HTERT RPE-1 (cell line): Measurements from ENCODE around the gene ZCWPW2.

Source experiments
- in situ Hi-C: fragments of 300-500 bp; cut with MboI; formaldehyde crosslinking; loops from 4 replicates; pipeline ENCODE4 v1.14.3; 2020; ENCODE audit warnings: low sequenced_read_pairs

The ZCWPW2 gene

DNA sequence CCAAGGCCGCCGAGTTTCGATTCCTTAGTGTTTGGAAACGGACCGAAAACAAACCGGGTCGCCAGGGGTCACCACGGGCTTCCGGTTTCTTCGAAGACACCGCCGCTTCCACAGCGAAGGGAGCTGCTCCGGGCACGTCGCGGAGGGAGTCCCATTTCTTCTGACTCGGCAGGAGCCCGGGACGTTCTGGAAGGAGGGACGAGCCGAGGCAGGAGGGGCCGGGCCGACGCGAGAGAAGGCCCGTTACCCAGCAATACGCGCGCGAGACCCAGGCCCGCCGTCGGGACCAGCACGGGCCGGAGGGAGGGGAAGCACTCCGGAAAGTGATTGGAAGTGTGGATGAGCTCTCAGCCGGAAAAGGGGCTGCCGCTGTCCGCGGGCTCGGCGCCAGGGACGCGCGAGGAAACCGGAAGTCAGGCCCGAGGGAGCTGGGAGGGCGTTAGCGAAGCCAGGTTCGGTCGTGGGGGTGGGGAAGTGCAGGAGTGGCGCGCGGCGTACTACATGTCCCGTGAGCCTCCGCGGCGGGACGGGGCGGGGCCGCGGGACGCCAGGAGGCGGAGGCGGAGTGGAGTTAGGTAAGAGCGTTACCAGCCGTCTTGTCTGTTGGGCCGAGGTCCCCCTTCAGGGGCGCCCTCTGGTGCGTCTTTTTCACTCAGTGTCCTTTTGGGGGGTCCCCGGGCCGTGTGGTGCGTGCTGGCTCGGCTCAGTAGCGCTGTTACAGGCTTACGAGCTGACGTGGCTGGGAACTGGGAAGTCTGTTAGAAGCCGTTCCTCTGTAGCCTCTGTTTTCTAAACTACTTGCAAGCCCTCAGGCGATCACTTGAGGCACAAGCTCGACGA, at the start of gene ZCWPW2, which contains the start of gene AZI2:
TSS of gene ZCWPW2 (plus strand) at position 93 of the 840 bp plus-strand sequence. CDS start 64,348 bp downstream, outside the sequence.
TSS of gene AZI2 (minus strand) at position 196 of the 840 bp plus-strand sequence. CDS start 8,207 bp downstream, outside the sequence.
- in situ Hi-C loops = no loop called here

DNA sequence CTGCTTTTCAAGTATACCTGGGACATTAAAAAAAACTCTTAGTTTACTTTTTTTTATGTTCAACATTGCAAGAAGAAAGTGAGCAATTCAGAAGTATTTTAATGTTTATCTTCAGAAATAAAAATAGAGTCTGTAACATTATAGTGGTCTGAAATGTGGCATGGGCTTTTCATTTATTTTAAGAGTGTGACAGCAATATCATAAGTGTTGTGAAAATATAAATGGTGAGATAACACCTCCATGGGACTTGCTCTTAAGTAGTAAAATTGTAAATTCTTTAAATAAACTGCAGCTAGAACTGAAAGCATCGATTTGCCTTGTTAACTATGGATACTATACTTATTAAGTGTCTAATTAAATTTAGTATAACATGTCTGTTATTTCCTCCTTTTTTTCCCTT, 48.8 kb upstream of the ZCWPW2 start:
- in situ Hi-C loops = loop anchor here (25.0 kb wide), 1 partner anchor 587 kb away; the partner anchor contains the start of gene EOMES

DNA sequence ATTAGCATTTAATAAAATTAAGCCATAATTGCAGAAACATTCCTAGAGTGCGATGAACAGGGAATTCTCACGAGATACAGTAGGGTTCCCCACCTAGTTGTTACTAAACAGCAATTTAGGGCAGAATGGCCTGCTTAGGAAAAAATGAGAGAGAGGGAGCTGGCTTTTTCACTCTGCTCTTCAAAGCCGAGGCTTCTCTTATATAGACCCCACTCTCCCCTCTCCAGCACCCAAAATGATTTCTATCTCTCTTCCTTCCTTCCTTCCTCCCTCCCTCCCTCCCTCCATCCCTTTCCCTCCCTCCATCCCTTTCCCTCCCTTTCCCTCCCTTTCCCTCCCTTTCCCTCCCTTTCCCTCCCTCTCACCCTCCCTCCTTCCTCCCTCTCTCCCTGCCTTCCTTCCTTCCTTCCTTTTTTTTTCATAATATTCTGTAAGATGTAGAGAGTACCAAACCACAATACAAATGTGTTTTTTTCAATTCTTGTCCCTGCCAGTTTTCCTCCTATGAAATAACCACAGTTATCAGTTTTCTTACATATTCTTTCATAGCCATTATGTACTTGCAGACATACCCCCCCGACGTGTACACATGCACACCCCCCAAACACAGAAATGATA, 48.1 kb upstream of the ZCWPW2 start:
- in situ Hi-C loops = loop anchor here (25.0 kb wide), 1 partner anchor 588 kb away; the partner anchor contains the start of gene EOMES

- in situ Hi-C loops = loop anchor here (25.0 kb wide), 1 partner anchor 589 kb away; the partner anchor contains the start of gene EOMES
Measured at GRCh38 chr3:28301688-28302087, 46.8 kb upstream of the ZCWPW2 start.

GRCh38 chr3:28308196-28308595, 40.3 kb upstream of the ZCWPW2 start:
- in situ Hi-C loops = loop anchor here (25.0 kb wide), 1 partner anchor 596 kb away; the partner anchor contains the start of gene EOMES

- in situ Hi-C loops = loop anchor here (25.0 kb wide), 1 partner anchor 603 kb away; the partner anchor contains the start of gene EOMES
Measured at GRCh38 chr3:28315711-28316110, 32.8 kb upstream of the ZCWPW2 start.

DNA sequence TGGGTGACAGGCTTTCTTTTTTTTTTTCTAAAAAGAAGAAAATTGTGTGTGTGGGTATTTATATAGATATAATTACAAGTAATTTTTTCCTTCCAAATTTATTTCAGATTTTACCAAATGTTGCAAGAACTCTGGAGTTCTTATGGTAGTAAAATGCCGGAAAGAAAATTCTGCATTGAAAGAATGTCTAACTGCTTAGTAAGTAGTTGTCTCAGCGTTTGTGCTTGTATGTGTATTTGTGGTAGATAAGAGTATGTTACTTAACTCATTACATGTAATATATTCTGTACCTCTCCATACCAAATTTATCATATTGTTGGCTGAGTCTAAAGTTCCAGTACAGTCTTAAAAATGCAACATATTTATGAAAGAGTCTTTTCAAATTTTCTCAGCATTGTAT, 32.3 kb upstream of the ZCWPW2 start:
- in situ Hi-C loops = loop anchor here (25.0 kb wide), 1 partner anchor 604 kb away; the partner anchor contains the start of gene EOMES

DNA sequence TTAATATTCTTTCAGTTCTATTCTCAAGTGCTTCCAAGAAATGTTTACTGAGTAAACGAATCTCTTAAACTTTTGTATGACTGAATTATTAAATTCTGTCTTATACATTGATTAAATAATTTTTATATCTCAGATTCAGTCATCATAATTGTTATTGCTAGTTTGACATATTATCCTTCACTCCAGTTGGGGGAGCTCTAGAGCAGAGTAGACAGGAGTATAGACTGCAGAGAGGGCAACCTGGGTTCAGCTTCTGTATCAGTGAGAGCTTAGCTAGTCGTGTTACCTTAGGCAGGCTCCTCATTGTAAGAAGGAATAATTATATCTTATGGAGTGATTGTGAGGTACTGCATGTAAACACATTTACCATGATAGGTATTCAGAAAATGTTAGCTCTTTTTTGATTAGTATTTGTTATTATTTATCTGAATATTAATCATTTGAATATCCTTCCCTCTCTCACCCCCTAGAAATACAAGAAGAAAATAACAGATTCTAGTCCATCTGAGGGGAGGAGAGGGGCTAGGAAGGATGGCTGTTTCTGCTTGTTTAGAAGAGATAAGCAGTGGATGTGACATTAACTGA, 31.0 kb upstream of the ZCWPW2 start:
- in situ Hi-C loops = loop anchor here (25.0 kb wide), 1 partner anchor 605 kb away; the partner anchor contains the start of gene EOMES

- in situ Hi-C loops = loop anchor here (25.0 kb wide), 1 partner anchor 609 kb away; the partner anchor contains the start of gene EOMES
Measured at GRCh38 chr3:28320981-28321380, 27.5 kb upstream of the ZCWPW2 start.

- in situ Hi-C loops = loop anchor here (25.0 kb wide), 1 partner anchor 610 kb away; the partner anchor contains the start of gene EOMES
Measured at GRCh38 chr3:28322464-28322863, 26.1 kb upstream of the ZCWPW2 start.

- in situ Hi-C loops = no loop called here
Measured at GRCh38 chr3:28326458-28326926, 22.0 kb upstream of the ZCWPW2 start.

GRCh38 chr3:28328188-28329151, 20.1 kb upstream of the ZCWPW2 start:
- in situ Hi-C loops = no loop called here

- in situ Hi-C loops = no loop called here
Measured at GRCh38 chr3:28334552-28334951, 14.0 kb upstream of the ZCWPW2 start.

DNA sequence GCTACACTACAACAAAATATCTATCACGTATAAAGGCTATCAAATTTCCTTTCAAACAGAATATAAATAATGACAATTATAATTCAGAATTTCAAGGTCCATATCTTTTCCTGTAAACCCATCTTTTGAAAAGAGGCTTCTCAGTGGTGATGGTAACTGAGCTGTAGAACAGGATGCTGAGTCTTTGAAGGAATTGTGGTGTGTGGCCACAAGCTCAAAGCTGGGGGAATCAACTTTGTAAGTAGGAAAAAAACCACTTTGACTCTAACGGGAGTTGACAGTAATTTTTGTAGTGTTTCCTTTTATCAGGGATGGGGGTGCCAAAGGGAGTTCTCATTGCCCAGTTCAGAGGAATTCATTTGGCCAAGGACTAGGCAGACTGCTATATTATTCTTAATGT, 13.3 kb upstream of the ZCWPW2 start:
- in situ Hi-C loops = no loop called here

DNA sequence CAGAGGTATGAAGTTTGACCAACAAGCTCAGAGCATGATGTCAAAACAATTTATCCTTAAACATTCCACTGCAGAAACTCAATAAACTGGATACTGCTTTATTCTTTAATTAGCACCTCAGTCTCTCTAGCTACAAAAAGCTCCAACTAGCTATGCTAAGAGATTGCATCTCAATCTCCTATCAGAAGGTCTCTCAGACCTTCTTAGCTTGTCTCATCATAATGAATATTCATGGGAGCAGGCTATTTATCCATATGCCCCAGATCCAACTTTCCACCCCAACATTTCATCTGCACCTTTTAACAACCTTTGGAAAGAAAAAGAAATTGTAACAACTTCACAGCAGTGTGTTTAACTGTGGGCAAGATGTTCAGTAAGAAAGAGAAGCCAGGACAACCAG, 11.3 kb upstream of the ZCWPW2 start:
- in situ Hi-C loops = no loop called here

- in situ Hi-C loops = no loop called here
Measured at GRCh38 chr3:28343144-28343543, 5.4 kb upstream of the ZCWPW2 start.

GRCh38 chr3:28345690-28346089, 2.8 kb upstream of the ZCWPW2 start:
- in situ Hi-C loops = no loop called here

GRCh38 chr3:28347374-28348264, 902 bp upstream of the ZCWPW2 start:
- in situ Hi-C loops = no loop called here

GRCh38 chr3:28348265-28348628, 274 bp upstream of the ZCWPW2 start:
- in situ Hi-C loops = no loop called here
